HG03060 (cell line): ENCODE data around the gene TUBA1B.
"Not testable (repeated sequence)": the region's sequence is repeated elsewhere in the genome, so short reads cannot be mapped to it uniquely, and the experiment has no call there.

ENCODE experiments used
- ATAC-seq: cut with Tn5 transposase; IDR thresholded peaks from one replicate; pipeline ENCODE4 v1.9.1; 2021; ENCODE audit warnings: low read depth, moderate number of reproducible peaks; ENCODE audit not compliant: unreplicated experiment

The TUBA1B gene

DNA sequence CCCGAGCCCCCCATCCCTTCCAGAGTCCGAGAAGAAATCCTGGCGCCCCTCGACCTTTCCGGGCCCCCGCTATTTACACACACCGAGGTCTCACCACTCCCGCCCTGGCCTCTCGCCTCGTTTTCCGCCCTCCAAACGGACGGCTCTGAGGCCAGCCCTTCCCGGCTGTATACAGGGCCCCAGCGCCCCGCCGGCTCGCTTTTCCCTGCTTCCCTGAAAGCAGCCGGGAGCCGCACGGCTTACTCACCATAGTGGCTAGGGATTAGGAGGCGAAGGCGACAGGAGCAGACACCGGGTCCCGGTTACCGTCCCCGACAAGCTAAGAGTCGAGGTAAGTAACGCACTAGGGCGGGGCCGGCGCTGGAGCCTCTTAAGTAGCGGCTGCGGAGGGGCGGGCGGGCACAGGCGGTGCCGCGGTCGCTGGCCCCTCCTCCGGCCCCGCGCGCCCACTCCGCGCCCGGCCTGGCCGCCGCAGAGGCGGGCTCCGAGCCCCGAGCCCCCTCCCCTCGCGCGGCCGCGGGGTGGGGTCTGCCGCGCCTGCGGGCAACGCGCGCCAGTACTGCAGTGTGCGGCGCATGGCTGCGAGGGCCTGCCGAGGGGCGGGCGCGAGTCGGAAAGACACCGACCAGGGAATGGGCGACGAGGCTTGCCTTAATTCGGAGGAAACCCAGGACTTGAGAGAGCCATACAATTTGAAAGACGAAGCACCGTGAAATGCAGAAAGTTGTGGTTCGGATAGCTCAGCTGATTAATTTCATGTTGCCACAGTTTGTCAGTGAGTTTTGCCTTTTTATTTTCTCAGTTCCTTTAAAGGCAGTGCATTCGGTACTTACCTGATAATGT, at the start of gene TUBA1B:
Gene TUBA1B, minus strand, starts transcription at position 345 of the 843 bp plus-strand sequence. Its CDS starts 95 bp downstream, at position 250.
- ATAC-seq: peak; percentile 33

DNA sequence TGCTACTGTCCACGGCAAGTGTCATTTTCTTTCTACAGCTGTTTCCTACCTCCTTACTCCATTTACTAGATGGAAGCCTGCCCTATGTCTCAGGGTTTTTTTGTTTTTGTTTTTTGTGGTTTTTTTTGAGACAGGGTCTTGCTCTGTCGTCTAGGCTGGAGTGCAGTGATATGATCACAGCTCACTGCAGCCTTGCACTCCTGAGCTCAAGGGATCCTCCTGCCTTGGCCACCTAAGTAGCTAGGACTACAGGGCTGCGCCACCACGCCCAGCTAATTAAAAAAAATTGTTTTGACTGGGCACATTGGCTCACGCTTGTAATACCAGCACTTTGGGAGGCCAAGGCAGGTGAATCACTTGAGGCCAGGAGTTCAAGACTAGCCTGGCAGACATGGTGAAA, 43.0 kb upstream of the TUBA1B start:
- no peak for ATAC-seq

DNA sequence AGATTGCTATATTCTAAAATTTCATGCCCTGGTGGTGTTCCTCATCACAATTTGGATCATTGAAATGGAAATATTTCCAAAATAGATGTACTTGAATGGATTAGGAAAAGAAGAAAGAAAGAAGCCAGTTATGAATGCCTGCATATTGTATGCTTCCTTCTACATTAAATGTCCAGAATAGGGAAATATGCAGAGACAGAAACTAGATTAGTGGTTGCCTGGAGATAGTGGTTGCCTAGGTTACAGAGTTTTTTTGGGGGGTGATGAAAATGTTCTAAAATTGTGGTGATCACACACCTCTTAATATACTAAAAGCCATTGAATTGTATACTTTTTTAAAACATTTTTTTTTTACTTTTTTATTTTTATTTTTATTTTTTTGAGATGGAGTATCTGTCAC, 39.7 kb upstream of the TUBA1B start:
- no peak for ATAC-seq

DNA sequence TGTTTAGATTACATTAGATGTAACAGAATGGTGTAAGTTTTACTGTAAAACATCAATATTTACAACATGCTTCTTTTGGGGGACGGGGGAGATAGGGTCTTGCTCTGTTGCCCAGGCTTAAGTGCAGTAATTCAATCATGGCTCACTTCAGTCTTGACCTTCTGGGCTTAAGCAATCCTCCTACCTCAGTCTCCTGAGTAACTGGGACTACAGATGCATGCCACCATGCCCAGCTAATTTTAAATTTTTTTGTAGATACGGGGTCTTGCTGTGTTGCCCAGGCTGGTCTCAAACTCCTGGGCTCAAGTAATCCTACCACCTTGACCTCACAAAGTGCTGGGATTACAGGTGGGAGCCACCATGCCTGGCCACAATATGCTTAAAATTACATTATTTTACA, 33.9 kb upstream of the TUBA1B start:
- no peak for ATAC-seq

- not testable (repeated sequence) for ATAC-seq
Observed at GRCh38 chr12:49161901-49162300, 30.7 kb upstream of the TUBA1B start.

- no peak for ATAC-seq
Observed at GRCh38 chr12:49161092-49161795, 30.0 kb upstream of the TUBA1B start.

DNA sequence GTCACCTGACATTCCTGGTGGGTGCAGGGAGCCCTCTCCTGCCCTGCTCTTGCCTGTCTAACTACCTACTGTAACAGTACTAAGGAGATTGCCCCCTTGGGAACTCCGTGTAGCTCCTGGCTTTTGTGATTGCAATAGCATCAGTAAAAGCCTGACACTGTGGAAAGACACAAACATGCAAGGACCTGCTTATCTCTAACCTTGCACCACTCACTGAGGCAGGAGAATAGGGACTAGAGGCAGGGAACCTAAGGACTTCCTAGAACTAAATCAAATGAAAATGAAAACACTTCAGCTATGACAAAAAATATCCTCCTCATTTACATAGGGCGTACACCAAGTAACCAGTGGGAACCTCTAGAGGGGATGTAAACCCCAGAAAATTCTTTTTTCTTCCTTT, 29.2 kb upstream of the TUBA1B start:
- no peak for ATAC-seq

- no peak for ATAC-seq
Observed at GRCh38 chr12:49154221-49154620, 23.0 kb upstream of the TUBA1B start.

DNA sequence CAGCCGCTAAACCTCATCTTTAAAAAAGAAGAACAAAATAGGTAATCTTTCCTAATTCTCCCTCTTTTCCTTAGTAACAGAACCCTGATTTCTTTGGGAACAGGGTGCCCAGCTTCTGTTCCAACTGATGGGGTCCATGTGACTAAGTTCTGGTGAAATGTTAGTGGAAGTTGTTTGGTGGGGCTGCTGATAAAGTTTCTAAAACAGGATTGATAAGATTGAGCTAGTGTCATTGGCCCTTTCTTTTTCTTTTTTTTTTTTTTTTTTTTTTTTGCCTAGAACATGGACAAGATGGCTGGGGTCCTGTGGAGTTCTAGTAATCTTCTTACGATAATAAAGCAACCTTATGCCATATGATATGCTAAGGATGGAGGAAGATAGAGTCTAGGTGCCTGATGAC, 16.2 kb upstream of the TUBA1B start:
- no peak for ATAC-seq

GRCh38 chr12:49146406-49146805, 15.2 kb upstream of the TUBA1B start:
- no peak for ATAC-seq

DNA sequence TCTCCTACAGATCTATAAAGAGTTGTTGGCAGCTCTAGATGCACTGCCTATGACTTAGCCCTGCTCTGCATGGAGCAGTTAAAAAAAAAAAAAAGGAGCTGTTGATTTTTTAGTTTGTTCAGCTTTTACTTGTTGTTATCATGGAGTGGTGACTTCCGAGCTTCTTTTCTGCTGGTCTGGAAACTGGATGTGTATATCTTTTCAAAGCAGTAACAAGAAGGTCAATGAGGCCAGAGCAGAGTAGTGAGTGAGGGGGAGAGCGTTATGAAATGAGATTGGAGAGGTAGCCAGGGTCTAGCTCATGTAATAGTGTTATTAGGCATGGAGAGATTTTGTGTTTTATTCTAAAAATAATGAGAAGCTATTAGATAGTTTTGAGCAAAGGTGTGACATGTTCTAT, 13.2 kb upstream of the TUBA1B start:
- ATAC-seq: no peak

GRCh38 chr12:49138999-49139398, 7.8 kb upstream of the TUBA1B start:
- no peak for ATAC-seq

GRCh38 chr12:49138587-49138986, 7.4 kb upstream of the TUBA1B start:
- ATAC-seq: no peak

DNA sequence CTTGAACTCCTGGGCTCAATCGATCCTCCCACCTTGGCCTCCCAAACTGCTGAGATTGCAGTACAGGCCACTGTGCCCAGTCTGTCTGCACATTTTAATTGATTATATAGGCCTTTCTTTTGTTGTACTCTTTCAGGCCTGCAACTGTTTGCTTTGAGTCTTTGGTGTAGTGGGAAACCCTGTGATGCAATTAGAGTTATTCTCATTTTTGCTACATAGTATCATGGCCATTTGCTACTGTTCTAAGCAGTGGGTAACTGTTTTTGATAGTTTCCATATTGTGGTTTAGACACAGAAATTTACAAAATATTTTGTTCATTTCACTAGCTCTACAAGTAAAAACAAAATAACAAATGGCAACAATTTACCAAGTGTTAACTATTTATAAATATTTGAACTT, 6.3 kb upstream of the TUBA1B start:
- no peak for ATAC-seq

- ATAC-seq: not testable (repeated sequence)
Observed at GRCh38 chr12:49136997-49137396, 5.8 kb upstream of the TUBA1B start.

DNA sequence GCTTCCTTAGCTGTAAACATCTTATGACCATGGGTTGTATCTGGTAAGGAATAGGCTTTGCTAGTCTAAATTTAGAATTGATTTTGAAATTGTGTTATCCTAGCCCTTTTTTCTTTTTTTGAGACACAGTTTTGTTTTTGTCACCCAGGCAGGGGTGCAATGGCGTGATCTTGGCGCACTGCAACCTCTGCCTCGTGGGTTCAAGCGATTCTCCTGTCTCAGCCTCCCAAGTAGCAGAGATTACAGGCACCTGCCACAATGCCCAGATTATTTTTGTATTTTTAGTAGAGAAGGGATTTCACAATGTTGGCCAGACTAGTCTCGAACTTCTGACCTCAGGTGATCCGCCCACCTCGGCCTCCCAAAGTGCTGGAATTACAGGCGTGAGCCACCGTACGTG, 2.4 kb upstream of the TUBA1B start:
- ATAC-seq: no peak

DNA sequence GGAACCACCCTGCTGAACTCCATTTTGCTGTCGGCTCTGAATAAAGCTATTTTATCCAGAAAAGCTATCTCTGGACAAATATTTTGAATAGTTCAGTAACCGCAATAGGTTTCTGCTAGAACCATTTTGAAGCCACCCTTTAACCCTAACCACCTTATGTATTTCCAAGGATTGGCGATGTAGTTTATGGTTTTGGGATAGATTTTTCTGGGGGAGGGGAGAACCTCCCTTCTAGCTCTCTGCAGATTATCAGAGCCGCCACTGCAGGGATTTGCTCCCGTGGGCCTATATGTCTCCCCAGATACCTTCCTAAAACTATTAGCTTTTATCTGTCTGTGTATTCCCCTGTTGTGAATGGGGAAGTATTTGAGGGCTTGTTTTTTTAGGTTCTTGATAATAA, 1.8 kb upstream of the TUBA1B start:
- ATAC-seq: no peak

GRCh38 chr12:49131894-49132461, 783 bp upstream of the TUBA1B start:
- ATAC-seq: no peak

GRCh38 chr12:49130151-49131050, 794 bp downstream of the TUBA1B start:
- ATAC-seq: peak; percentile 37

GRCh38 chr12:49129332-49130150, 1.7 kb downstream of the TUBA1B start:
- ATAC-seq: no peak
